B cell (primary cell): ENCODE results near the gene ADAMTSL2.

Source experiments
- CTCF ChIP-seq: fragments of 200-600 bp; IDR thresholded peaks from one replicate; pipeline ENCODE4 v1.8.0; 2022; ENCODE audit warnings: antibody characterized with exemption, mild to moderate bottlenecking
- EZH2 ChIP-seq: IDR thresholded peaks from 2 replicates; pipeline ENCODE4 v1.6.1; 2012; ENCODE audit warnings: borderline replicate concordance, low read depth, mild to moderate bottlenecking, moderate library complexity, low read length; ENCODE audit not compliant: insufficient read depth, poor library complexity, severe bottlenecking

GRCh38 chr9:133610845-133611244 is 76.3 kb downstream of the ADAMTSL2 start:
- TF ChIP-seq CTCF: no peak
- TF ChIP-seq EZH2: no peak
